GM12872 (cell line): ENCODE results near the gene CRYBG2.

Experiments
- TF ChIP-seq, protein P1 (sequence below): IDR thresholded peaks from 3 replicates; pipeline ENCODE4 v1.5.1; 2011; ENCODE audit warnings: low read depth, mild to moderate bottlenecking, low read length, moderate library complexity; ENCODE audit not compliant: insufficient read depth

CRYBG2 gene

DNA sequence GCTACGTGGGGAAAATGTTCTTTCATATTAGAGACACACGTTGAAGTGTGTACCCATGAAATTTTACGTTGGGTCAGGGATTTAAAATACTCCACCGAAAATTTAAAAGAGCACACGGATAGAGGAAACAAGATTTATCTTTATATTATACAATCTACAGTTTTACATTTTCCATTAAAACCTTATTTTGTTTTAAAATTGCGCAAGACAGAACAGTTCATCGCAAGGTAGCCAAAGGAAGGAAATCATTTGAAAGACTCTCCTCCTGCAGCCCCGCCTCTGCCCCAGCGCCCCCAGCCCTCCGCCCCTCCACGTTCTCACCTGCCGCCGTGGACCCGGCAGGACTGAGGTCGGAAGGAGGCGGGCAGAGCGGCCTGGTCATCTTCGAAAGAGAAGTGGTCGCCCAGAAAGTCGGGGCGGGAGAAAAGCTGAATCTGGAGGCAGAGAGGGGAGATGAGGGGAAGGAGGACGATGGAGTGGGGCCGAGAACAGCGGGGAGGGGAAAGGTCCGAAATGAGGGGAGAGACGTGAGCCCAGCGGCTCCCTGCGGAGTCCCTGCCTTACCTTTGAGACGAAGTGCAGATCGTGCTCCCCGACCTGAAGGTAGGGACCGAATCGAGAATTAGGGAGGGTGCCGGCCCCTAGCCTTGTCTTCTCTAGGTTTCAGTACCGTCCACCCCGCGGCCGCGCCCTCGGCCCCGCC is 18.0 kb downstream of the CRYBG2 start:
- TF ChIP-seq, protein P1, sequence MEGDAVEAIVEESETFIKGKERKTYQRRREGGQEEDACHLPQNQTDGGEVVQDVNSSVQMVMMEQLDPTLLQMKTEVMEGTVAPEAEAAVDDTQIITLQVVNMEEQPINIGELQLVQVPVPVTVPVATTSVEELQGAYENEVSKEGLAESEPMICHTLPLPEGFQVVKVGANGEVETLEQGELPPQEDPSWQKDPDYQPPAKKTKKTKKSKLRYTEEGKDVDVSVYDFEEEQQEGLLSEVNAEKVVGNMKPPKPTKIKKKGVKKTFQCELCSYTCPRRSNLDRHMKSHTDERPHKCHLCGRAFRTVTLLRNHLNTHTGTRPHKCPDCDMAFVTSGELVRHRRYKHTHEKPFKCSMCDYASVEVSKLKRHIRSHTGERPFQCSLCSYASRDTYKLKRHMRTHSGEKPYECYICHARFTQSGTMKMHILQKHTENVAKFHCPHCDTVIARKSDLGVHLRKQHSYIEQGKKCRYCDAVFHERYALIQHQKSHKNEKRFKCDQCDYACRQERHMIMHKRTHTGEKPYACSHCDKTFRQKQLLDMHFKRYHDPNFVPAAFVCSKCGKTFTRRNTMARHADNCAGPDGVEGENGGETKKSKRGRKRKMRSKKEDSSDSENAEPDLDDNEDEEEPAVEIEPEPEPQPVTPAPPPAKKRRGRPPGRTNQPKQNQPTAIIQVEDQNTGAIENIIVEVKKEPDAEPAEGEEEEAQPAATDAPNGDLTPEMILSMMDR = no peak

DNA sequence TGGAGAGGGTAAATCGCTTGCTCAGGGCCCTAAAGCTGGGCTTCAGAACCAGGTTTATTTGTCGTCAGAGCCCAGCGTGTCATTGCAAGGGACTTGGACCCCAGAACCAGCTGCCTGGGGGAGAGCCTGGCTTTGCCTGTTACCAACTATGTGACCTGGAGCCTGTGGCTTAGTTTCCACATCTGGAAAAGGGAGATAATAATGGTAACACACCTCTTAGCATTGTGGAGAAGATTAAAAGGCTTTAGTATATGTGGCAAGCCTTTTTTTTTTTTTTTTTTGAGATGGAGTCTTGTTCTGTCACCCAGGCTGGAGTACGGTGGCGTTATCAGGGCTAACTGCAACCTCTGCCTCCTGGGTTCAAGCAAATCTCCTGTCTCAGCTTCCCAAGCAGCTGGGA is 23.7 kb downstream of the CRYBG2 start:
- TF ChIP-seq, protein P1 = no peak

DNA sequence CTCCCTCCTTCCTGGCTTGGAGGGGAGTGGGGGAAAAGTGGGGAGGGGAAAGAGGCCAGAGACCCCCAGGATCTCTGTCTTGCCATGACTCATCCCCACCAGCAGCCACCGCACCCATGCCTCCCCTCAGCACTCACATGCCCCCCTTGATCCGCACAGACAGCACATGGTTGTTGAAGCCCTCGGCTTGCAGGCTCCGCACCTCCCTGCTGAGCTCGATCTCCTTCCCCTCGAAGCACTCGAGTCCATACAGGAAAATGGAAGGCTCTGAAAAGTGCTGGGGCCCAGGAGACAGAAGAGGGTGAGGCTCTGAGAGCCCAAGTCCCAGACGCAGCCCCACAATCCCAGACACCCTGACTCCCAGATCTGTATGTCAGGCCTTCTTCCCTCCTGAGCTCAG is 25.3 kb downstream of the CRYBG2 start:
- TF ChIP-seq, protein P1 = no peak

DNA sequence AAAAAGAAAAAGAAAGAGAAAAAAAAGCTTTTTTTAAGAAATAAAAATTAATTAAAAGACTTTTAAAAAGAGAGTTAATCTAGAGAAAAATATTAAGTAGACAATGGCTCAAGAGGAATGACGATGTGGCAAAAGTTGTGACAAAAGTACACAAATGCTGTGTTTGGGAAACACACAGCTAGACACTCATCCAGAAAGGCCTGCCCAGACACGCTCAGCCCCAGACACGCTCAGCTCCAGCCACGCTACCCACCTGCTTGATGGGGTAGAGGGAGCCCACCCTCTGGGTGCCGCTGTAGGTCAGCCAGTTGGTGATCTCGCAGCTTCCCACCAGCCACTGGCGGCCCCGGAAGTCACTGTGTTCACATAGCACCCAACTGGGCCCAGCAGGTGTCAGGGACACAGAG is 26.0 kb downstream of the CRYBG2 start:
- TF ChIP-seq, protein P1 = no peak

DNA sequence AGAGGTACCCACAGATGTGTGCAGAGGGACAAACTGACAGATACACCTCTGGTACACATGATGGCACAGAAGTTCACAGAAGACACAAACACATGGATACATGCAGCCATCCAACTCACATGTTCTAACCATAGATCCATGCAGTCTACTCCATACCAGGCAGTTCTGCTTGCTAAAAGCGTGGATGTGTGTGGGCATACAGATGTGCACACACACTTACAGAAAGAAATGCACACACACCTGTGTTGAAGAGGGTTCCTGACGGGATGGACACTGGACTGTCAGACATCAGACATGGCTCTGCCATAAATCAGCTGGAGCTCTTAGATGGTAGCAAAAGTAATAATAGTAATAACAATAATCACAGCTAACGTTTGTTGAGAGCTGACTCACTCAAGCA is 29.4 kb downstream of the CRYBG2 start:
- TF ChIP-seq, protein P1 = no peak

DNA sequence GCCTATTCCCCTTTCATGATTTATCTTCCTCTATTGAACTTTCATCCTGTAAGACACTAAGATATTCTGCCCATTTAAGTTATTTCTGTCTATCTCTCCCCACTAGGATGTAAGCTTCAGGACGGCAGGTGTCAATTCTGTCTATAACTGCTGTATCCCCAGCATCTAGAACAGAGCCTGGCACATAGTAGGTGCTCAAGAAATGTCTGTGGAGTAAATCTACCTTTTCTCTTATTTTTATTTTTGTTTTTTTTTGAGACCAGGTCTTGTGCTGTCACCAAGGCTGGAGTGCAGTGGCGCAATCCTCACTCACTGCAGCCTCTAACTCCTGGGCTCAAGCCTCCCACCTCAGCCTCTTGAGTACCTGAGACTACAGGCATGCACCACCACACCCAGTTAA is 30.5 kb downstream of the CRYBG2 start:
- TF ChIP-seq, protein P1 = no peak

DNA sequence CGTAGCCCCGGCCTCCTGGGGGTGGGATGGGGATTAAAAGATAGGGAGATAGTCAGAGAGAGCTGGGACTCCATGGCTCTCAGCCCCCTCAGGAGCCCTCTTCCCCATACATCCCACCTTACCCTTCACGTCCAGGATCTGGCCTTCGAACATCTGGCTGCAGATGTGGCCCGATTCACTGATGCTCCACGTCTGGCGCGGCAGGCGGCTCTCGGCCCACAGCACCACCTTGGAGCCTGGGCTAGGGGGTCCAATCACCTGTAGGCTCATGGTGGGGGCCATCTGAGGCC is 31.9 kb downstream of the CRYBG2 start:
- TF ChIP-seq, protein P1 = no peak
